H9 (cell line): ENCODE results near the gene KCNH4. TPM values are rescaled to one million over a fixed set of nuclear protein-coding genes. Genes with fewer than 3 reads are reported as not detected.

Experiments
- DNase-seq: peaks from one replicate; pipeline ENCODE4 v3.0.0-alpha.2; 2017
- H2AFZ ChIP-seq: one replicate; pipeline ENCODE4 v1.6.1; 2013; ENCODE audit warnings: mild to moderate bottlenecking, low read length, control low read depth, moderate library complexity
- H2AK5ac ChIP-seq: 2 replicates; pipeline ENCODE4 v1.6.1; 2013; ENCODE audit warnings: low read length, control low read depth, mixed read lengths; ENCODE audit not compliant: insufficient read length
- H2BK120ac ChIP-seq: one replicate; pipeline ENCODE4 v1.6.1; 2013; ENCODE audit warnings: low read depth, mild to moderate bottlenecking, low read length, control low read depth, inconsistent platforms; ENCODE audit not compliant: poor library complexity, severe bottlenecking
- H2BK12ac ChIP-seq: 2 replicates; pipeline ENCODE4 v1.6.1; 2013; ENCODE audit warnings: low read length, control low read depth, mixed read lengths, low read depth; ENCODE audit not compliant: insufficient read length
- H2BK15ac ChIP-seq: 2 replicates; pipeline ENCODE4 v1.6.1; 2013; ENCODE audit warnings: low read depth, low read length, control low read depth
- H2BK20ac ChIP-seq: one replicate; pipeline ENCODE4 v1.6.1; 2013; ENCODE audit warnings: low read depth, mild to moderate bottlenecking, low read length, control low read depth, inconsistent platforms; ENCODE audit not compliant: poor library complexity, severe bottlenecking
- H2BK5ac ChIP-seq: 2 replicates; pipeline ENCODE4 v1.6.1; 2013; ENCODE audit warnings: low read length, control low read depth, mixed read lengths; ENCODE audit not compliant: insufficient read length
- H3K14ac ChIP-seq: 2 replicates; pipeline ENCODE4 v1.6.1; 2013; ENCODE audit warnings: low read length, control low read depth; ENCODE audit not compliant: insufficient read depth
- H3K18ac ChIP-seq: 2 replicates; pipeline ENCODE4 v1.6.1; 2013; ENCODE audit warnings: low read depth, mild to moderate bottlenecking, mixed read lengths, low read length, control low read depth; ENCODE audit not compliant: insufficient read length
- H3K23ac ChIP-seq: 2 replicates; pipeline ENCODE4 v1.6.1; 2013; ENCODE audit warnings: low read length, control low read depth, mixed read lengths, low read depth; ENCODE audit not compliant: insufficient read length
- H3K23me2 ChIP-seq: 2 replicates; pipeline ENCODE4 v1.6.1; 2013; ENCODE audit warnings: low read depth, mild to moderate bottlenecking, mixed read lengths, low read length, control low read depth; ENCODE audit not compliant: insufficient read length, poor library complexity, severe bottlenecking
- H3K27ac ChIP-seq: 2 replicates; pipeline ENCODE4 v1.5.1; 2013; ENCODE audit warnings: low read length, control low read depth, mixed read lengths, low read depth; ENCODE audit not compliant: insufficient read length
- H3K27me3 ChIP-seq: 2 replicates; pipeline ENCODE4 v1.6.1; 2013; ENCODE audit warnings: low read length, control low read depth, inconsistent platforms; ENCODE audit not compliant: insufficient read depth
- H3K4ac ChIP-seq: 2 replicates; pipeline ENCODE4 v1.6.1; 2013; ENCODE audit warnings: low read depth, mild to moderate bottlenecking, control low read depth, inconsistent platforms, low read length, moderate library complexity
- H3K4me1 ChIP-seq: 2 replicates; pipeline ENCODE4 v1.6.1; 2013; ENCODE audit warnings: low read length, control low read depth, inconsistent platforms; ENCODE audit not compliant: insufficient read depth
- H3K4me2 ChIP-seq: 2 replicates; pipeline ENCODE4 v1.6.1; 2013; ENCODE audit warnings: low read length, control low read depth, mixed read lengths; ENCODE audit not compliant: insufficient read length, insufficient read depth
- H3K56ac ChIP-seq: 2 replicates; pipeline ENCODE4 v1.6.1; 2013; ENCODE audit warnings: low read depth, mild to moderate bottlenecking, mixed read lengths, low read length, control low read depth; ENCODE audit not compliant: insufficient read length
- H3K79me1 ChIP-seq: 2 replicates; pipeline ENCODE4 v1.6.1; 2013; ENCODE audit warnings: low read depth, mild to moderate bottlenecking, moderate library complexity, low read length, control low read depth, inconsistent platforms; ENCODE audit not compliant: insufficient read depth, poor library complexity, severe bottlenecking
- H3K79me2 ChIP-seq: 2 replicates; pipeline ENCODE4 v1.6.1; 2013; ENCODE audit warnings: low read length, control low read depth, inconsistent platforms; ENCODE audit not compliant: insufficient read depth
- H3K9ac ChIP-seq: 2 replicates; pipeline ENCODE4 v1.6.1; 2013; ENCODE audit warnings: low read length, control low read depth, mixed read lengths; ENCODE audit not compliant: insufficient read length; ENCODE audit errors: extremely low read depth
- H3K9me3 ChIP-seq: one replicate; pipeline ENCODE4 v1.6.1; 2013; ENCODE audit warnings: low read depth, low read length, inconsistent platforms; ENCODE audit not compliant: control insufficient read depth
- H3T11ph ChIP-seq: one replicate; pipeline ENCODE4 v1.6.1; 2013; ENCODE audit warnings: mild to moderate bottlenecking, low read length, control low read depth, inconsistent platforms
- H4K20me1 ChIP-seq: one replicate; pipeline ENCODE4 v1.6.1; 2013; ENCODE audit not compliant: control insufficient read depth, insufficient read length, insufficient read depth
- H4K5ac ChIP-seq: 2 replicates; pipeline ENCODE4 v1.6.1; 2013; ENCODE audit warnings: low read depth, mild to moderate bottlenecking, mixed read lengths, low read length, control low read depth; ENCODE audit not compliant: insufficient read length
- H4K8ac ChIP-seq: replicated peaks from 2 replicates; pipeline ENCODE4 v1.6.1; 2013; ENCODE audit warnings: low read length, control low read depth, mixed read lengths, low read depth; ENCODE audit not compliant: insufficient read length
- H4K91ac ChIP-seq: 2 replicates; pipeline ENCODE4 v1.6.1; 2013; ENCODE audit warnings: low read depth, mild to moderate bottlenecking, moderate library complexity, mixed read lengths, low read length, control low read depth; ENCODE audit not compliant: insufficient read length
- H3K27ac Mint-ChIP-seq, 3 experiments: 2 replicates in 2 of 3; 3 replicates in 1 of 3; pipeline ENCODE4 v1.8.0; 2020 to 2021; ENCODE audit warnings: mixed read lengths in 3 of 3, mild to moderate bottlenecking in 1 of 3, moderate library complexity in 1 of 3
- H3K27me3 Mint-ChIP-seq: 2 replicates; pipeline ENCODE4 v1.8.0; 2021; ENCODE audit warnings: low read depth, mild to moderate bottlenecking, moderate library complexity, mixed read lengths
- H3K36me3 Mint-ChIP-seq, 3 experiments: 2 replicates in 2 of 3; 3 replicates in 1 of 3; pipeline ENCODE4 v1.8.0; 2020 to 2021; ENCODE audit warnings: low read depth in 3 of 3, mixed read lengths in 3 of 3; ENCODE audit not compliant: insufficient read depth in 1 of 3
- H3K4me1 Mint-ChIP-seq, 2 experiments: 2 replicates each; pipeline ENCODE4 v1.8.0; 2020; ENCODE audit warnings: mixed read lengths in 2 of 2
- H3K4me3 Mint-ChIP-seq, 2 experiments: 2 replicates in 1 of 2; 3 replicates in 1 of 2; pipeline ENCODE4 v1.8.0; 2020 to 2021; ENCODE audit warnings: mild to moderate bottlenecking in 2 of 2, mixed read lengths in 2 of 2, moderate library complexity in 1 of 2
- H3K9me3 Mint-ChIP-seq, 2 experiments: 2 replicates in 1 of 2; 3 replicates in 1 of 2; pipeline ENCODE4 v1.8.0; 2020; ENCODE audit warnings: mild to moderate bottlenecking in 2 of 2, mixed read lengths in 2 of 2, moderate library complexity in 1 of 2
- WGBS: extraction: QIAGEN DNeasy Blood & Tissue Kit; methylation state at CpG from one replicate; pipeline ENCODE4 v1.1.7; 2013; ENCODE audit warnings: missing lambda C conversion rate, low lambda C conversion rate, mixed read lengths; ENCODE audit not compliant: insufficient read length; ENCODE audit errors: extremely low coverage; 5-methylcytosine and 5-hydroxymethylcytosine counted together
- total RNA-seq: library from RNA; stranded (reverse); gene quantifications from 2 replicates; pipeline ENCODE4 v1.2.1, GENCODE V29; 2021
- TF ChIP-seq, protein P1 (sequence below): fragments of 200-600 bp; sonication (generic); conservative IDR thresholded peaks from 3 replicates; pipeline ENCODE4 v1.8.0; 2021; ENCODE audit warnings: antibody characterized with exemption, mild to moderate bottlenecking

Gene KCNH4
- total RNA-seq, 1 experiment from 2014 or later, result not detected

DNA sequence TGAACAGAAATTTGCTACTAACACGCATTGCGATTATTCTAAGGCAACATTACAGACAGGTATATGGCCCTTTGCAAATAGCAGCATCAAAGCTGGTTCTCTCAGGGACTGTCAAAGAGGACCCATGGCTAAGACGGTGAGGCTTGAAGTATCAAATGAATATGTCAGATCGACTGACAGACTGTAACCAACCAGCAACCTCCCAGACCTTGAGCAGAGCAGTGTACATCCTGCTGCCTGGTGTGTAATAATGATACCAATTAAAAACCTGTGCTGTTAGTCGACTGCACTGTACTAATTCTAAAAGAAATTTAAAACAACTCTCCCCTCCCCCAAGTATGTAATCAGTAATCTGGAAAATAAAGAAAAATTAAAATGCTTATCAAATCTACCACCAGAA, 49.3 kb upstream of the KCNH4 start:
- Histone ChIP-seq H3K23me2 (no peaks in the 10 kb centered on the region), H2BK120ac (no peak overlapping the region), H4K5ac (no peak overlapping the region), H3K18ac (no peak overlapping the region), H3K4me2 (no peak overlapping the region), H2BK12ac (no peak overlapping the region), H3K4ac (no peak overlapping the region), H3K27me3 (no peaks in the 10 kb centered on the region), H3K9me3 (no peaks in the 10 kb centered on the region), H3K27ac (no peak overlapping the region), H4K8ac (no peak overlapping the region), H3T11ph (no peak overlapping the region), H2AK5ac (no peak overlapping the region), H2AFZ (no peak overlapping the region), H4K20me1 (no peaks in the 10 kb centered on the region), H2BK15ac (no peak overlapping the region), H3K79me2 (no peaks in the 10 kb centered on the region), H3K4me1 (no peaks in the 10 kb centered on the region), H2BK20ac (no peak overlapping the region), H3K23ac (no peak overlapping the region), H3K79me1 (no peaks in the 10 kb centered on the region), H3K56ac (no peak overlapping the region), H3K9ac (no peak overlapping the region), H2BK5ac (no peak overlapping the region), H4K91ac (no peak overlapping the region), H3K14ac (no peak overlapping the region)
- DNase-seq, result no peak
- H3K4me1 Mint-ChIP-seq, result no peaks in the 10 kb centered on the region
- H3K36me3 Mint-ChIP-seq, result peaks cover 0 to 4% (median 3%) of the 10 kb centered on the region in 3 experiments; a peak in 4 of 7 replicates
- H3K27me3 Mint-ChIP-seq, result no peaks in the 10 kb centered on the region
- H3K4me3 Mint-ChIP-seq, result no peak overlapping the region
- WGBS, result no CpG with 5 or more reads among the region's 5 CpGs
- TF ChIP-seq, protein P1, sequence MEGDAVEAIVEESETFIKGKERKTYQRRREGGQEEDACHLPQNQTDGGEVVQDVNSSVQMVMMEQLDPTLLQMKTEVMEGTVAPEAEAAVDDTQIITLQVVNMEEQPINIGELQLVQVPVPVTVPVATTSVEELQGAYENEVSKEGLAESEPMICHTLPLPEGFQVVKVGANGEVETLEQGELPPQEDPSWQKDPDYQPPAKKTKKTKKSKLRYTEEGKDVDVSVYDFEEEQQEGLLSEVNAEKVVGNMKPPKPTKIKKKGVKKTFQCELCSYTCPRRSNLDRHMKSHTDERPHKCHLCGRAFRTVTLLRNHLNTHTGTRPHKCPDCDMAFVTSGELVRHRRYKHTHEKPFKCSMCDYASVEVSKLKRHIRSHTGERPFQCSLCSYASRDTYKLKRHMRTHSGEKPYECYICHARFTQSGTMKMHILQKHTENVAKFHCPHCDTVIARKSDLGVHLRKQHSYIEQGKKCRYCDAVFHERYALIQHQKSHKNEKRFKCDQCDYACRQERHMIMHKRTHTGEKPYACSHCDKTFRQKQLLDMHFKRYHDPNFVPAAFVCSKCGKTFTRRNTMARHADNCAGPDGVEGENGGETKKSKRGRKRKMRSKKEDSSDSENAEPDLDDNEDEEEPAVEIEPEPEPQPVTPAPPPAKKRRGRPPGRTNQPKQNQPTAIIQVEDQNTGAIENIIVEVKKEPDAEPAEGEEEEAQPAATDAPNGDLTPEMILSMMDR, result no peak
- H3K27ac Mint-ChIP-seq, result no peak overlapping the region
- H3K9me3 Mint-ChIP-seq, result no peaks in the 10 kb centered on the region
